Epithelial cell of esophagus (primary cell): ENCODE data around the gene ASB5.

Source experiments
- DNase-seq: peaks from one replicate; pipeline ENCODE4 v3.0.0; 2010; ENCODE audit warnings: low read depth
- H3K4me3 ChIP-seq: 2 replicates; pipeline ENCODE4 v1.5.1; 2011; ENCODE audit warnings: mild to moderate bottlenecking, low read length, control low read depth
- TF ChIP-seq, protein P1 (sequence below): IDR thresholded peaks from 2 replicates; pipeline ENCODE4 v1.5.1; 2011; ENCODE audit warnings: low read depth, mild to moderate bottlenecking, low read length, control low read depth, inconsistent platforms; ENCODE audit not compliant: insufficient read depth; ENCODE audit errors: missing control alignments

ASB5 gene

DNA sequence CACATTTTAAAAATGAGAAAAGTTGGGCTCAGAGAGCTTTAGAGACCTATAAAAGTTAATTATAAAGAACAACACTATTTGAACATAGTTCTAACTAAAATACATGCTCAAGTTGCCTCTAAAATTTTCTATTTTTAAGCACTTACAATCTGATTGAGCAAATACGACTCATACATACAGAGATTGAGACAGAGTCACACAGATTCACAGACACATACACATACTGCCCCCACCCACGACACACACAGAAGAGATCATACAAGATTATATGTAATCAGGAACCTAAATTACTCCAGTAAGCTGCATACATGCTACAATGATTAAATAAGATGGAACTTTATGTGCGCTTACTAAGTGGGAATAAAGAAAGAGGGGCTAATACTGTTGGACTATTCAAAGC, 2.7 kb upstream of the ASB5 start:
- TF ChIP-seq, protein P1, sequence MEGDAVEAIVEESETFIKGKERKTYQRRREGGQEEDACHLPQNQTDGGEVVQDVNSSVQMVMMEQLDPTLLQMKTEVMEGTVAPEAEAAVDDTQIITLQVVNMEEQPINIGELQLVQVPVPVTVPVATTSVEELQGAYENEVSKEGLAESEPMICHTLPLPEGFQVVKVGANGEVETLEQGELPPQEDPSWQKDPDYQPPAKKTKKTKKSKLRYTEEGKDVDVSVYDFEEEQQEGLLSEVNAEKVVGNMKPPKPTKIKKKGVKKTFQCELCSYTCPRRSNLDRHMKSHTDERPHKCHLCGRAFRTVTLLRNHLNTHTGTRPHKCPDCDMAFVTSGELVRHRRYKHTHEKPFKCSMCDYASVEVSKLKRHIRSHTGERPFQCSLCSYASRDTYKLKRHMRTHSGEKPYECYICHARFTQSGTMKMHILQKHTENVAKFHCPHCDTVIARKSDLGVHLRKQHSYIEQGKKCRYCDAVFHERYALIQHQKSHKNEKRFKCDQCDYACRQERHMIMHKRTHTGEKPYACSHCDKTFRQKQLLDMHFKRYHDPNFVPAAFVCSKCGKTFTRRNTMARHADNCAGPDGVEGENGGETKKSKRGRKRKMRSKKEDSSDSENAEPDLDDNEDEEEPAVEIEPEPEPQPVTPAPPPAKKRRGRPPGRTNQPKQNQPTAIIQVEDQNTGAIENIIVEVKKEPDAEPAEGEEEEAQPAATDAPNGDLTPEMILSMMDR, result no peak
- peak; percentile 71 for DNase-seq
- H3K4me3 ChIP-seq, result no peak overlapping the region

DNA sequence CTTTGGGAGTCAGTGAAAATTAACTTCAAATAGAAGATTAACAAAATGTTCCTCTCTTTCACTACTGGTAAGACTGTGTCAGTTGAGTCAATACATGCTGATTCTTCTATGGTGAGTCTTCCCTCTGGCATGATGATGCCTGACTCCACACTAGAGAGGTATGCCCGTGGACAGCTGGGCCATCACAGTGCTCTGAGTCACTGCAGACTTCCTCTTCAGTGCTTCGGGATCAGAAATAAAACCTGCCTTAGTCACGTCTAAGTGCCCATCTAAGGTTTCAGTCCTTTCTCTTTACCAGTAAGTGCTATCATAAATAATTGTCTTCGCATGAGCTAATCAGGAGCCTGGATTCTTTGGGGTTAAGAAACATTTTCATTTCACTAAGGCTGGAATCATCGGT, 1.6 kb upstream of the ASB5 start:
- H3K4me3 ChIP-seq, result no peak overlapping the region
- peak; percentile 99 for DNase-seq
- TF ChIP-seq, protein P1, result no peak

DNA sequence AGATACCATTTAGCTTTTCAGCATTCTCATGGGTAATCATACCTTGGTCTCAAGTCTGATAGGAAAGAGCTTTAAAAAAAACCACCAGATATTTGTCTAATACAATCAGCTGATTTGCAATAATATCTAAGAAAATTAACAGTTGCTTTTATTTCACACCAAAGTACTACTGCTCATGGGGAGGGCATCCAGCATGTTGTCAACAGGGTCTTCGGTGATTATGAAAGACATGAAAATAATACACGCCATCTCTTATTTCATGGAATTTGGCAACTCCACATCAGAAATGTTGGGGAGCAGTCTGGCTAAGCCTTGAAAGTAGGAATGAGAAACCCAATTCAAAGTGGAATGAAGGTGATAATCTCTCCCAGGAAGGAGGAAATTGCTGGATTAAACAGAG, 3.0 kb downstream of the ASB5 start:
- TF ChIP-seq, protein P1, result no peak
- H3K4me3 ChIP-seq, result no peak overlapping the region

DNA sequence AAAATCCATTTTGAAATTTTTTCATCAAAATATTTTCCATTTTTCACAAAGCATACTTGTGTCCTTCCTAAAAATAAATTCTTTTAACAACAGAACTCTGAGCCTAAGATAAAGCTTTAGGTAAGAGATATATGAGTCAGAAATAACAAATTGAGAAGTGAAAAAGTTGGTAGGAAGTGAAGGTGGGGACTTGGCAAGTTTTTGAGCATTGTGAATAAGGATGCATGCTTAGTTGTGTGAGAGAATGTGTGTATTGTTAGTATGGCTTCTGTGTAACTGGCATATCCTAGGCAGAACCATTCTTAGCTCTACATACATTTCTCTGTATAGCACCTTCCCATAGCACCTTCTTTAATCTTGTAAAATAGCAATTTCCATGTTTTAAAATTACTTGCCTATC, 6.8 kb downstream of the ASB5 start:
- no peak overlapping the region for H3K4me3 ChIP-seq
- no peak for DNase-seq
- TF ChIP-seq, protein P1, result no peak

More for the DNA sequence above, 3.0 kb downstream of the ASB5 start:
- no peak for DNase-seq

DNA sequence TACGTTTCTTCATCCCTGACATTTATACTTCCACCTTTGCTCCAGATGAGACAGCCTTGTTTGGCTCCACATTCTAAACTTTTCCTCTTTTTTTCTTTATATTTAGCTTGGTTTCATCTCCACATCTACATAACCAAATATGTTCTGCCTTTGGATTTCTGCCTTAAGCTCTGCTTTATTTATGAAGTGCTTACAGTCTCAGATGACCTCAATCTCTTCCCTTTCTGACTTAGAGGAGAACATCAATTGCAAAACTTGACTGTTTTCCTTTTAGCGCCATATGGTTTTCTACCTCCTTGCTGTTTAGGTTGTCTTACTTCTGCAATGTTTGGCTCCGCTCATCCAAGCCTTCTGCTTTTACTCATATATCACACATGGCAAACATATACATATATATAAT, 7.5 kb downstream of the ASB5 start:
- no peak overlapping the region for H3K4me3 ChIP-seq
- no peak for DNase-seq
- TF ChIP-seq, protein P1, result no peak

DNA sequence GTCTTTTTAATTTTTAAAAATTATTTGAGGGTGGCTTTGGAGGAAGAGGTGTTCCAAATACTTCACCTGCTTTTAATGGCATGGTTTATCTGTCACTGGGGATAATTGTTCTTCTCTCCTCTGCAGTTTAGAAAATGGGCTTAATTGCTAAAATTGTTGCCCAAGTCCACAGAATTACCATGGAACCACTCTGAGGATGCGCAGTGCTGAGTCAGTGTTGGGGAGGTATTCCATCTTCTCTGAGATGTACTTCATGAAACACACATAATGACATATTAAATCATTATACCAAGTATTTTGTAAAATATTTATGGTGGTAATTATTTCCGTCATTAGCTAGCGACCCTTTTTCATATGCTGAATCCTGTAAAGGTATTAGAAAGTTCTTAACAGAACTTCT, 8.0 kb downstream of the ASB5 start:
- no peak for DNase-seq
- TF ChIP-seq, protein P1, result no peak
- no peak overlapping the region for H3K4me3 ChIP-seq

DNA sequence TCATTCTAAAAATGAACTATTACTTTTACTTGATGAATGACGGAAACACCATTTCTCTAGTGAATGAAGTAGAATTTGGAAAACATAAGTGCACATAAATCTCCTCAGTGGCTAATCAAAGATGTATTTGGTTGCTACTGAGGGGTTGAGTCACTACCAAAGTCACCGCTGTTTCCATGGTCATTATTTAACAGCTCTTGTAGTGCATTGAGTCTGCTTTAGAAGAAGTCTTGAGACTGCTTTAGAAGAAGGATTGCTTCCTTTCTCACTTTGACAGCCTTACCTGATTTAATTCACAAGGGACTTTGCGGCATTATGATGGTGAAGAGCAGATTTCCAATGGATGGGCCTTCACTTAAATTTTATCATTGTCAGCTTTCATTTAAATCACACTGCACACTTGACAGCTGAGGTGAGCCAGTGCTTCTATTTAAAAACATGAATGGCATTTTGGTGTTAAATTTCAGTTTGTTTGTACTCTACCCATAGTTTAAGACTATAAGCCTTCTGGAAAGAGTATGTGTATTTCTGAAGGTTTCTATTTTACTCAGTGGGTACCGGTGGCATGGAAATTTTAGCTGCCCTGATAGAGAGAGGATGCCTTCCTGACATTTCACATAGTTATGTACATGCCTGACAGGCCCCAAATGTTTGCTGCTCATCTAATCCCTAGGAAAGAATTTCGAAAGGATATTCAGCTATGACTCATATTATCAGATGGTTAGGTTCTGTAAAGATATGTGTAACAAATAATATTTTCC, 9.5 kb downstream of the ASB5 start:
- TF ChIP-seq, protein P1, result no peak
- H3K4me3 ChIP-seq, result no peak overlapping the region
- peak; percentile 61 for DNase-seq
